Mammary epithelial cell (primary cell): Measurements from ENCODE around the gene PGF.

Experiments
- EZH2 ChIP-seq: IDR thresholded peaks from 2 replicates; pipeline ENCODE4 v1.6.1; 2012; ENCODE audit warnings: low read length, inconsistent platforms, borderline replicate concordance
- TF ChIP-seq, protein P1 (sequence below), 2 donors: IDR thresholded peaks in 1 of 2; conservative IDR thresholded peaks in 1 of 2; 2 replicates each; pipeline ENCODE4 v1.5.1; 2011 to 2012; ENCODE audit warnings: inconsistent platforms in 2 of 2, low read length in 2 of 2, mild to moderate bottlenecking in 2 of 2, control low read depth in 1 of 2, low read depth in 1 of 2; ENCODE audit not compliant: insufficient read depth in 1 of 2; ENCODE audit errors: extremely low read depth in 1 of 2

- TF ChIP-seq, protein P1, sequence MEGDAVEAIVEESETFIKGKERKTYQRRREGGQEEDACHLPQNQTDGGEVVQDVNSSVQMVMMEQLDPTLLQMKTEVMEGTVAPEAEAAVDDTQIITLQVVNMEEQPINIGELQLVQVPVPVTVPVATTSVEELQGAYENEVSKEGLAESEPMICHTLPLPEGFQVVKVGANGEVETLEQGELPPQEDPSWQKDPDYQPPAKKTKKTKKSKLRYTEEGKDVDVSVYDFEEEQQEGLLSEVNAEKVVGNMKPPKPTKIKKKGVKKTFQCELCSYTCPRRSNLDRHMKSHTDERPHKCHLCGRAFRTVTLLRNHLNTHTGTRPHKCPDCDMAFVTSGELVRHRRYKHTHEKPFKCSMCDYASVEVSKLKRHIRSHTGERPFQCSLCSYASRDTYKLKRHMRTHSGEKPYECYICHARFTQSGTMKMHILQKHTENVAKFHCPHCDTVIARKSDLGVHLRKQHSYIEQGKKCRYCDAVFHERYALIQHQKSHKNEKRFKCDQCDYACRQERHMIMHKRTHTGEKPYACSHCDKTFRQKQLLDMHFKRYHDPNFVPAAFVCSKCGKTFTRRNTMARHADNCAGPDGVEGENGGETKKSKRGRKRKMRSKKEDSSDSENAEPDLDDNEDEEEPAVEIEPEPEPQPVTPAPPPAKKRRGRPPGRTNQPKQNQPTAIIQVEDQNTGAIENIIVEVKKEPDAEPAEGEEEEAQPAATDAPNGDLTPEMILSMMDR (conservative IDR thresholded peaks at IDR 0.05 in 1 of 2, IDR thresholded peaks at IDR 0.05 in 1 of 2; ENCODE audit: extremely low read depth in 1 of 2, insufficient read depth in 1 of 2, low read depth in 1 of 2, low read length in 2 of 2), result no peak
- no peak for TF ChIP-seq EZH2
Measured at GRCh38 chr14:74988131-74988530, 32.7 kb upstream of the PGF start.
